Tibial nerve (tissue), 4 donors: Measurements from ENCODE around the gene IAPP.

Experiments
- CTCF ChIP-seq, 5 experiments: fragments of 200-600 bp in 3 of 5; fragments of 450-650 bp in 2 of 5; sonication (generic) in 3 of 5; IDR thresholded peaks; one replicate each; pipeline ENCODE4 v1.5.1; 2016 to 2019; ENCODE audit warnings: antibody characterized with exemption in 5 of 5, mild to moderate bottlenecking in 3 of 5, moderate library complexity in 2 of 5
- EP300 ChIP-seq, 2 donors: sonication (generic); formaldehyde crosslinking; IDR thresholded peaks; one replicate each; pipeline ENCODE4 v1.6.1; 2017; ENCODE audit warnings: antibody characterized with exemption in 2 of 2, mild to moderate bottlenecking in 1 of 2

GRCh38 chr12:21370845-21371449, 1.8 kb upstream of the IAPP start:
- no peak for TF ChIP-seq CTCF (IDR thresholded peaks at IDR 0.05)
- no peak for TF ChIP-seq EP300 (IDR thresholded peaks at IDR 0.05)
